Neuronal stem cell (in vitro differentiated cells): Measurements from ENCODE around the gene THSD4.
A peak's percentile ranks its signal among the peaks of the same experiment; 100 is the strongest.

Experiments used
- DNase-seq: peaks from one replicate; pipeline ENCODE4 v3.0.0-alpha.2; 2013; ENCODE audit warnings: low spot score
- H2AFZ ChIP-seq: one replicate; pipeline ENCODE4 v1.6.1; 2013; ENCODE audit warnings: mild to moderate bottlenecking, low read length, inconsistent platforms
- H2AK5ac ChIP-seq: 2 replicates; pipeline ENCODE4 v1.6.1; 2013; ENCODE audit warnings: low read depth, mild to moderate bottlenecking, inconsistent platforms, low read length, moderate library complexity, mixed read lengths
- H2BK120ac ChIP-seq: 2 replicates; pipeline ENCODE4 v1.6.1; 2013; ENCODE audit warnings: low read depth, mild to moderate bottlenecking, inconsistent platforms, low read length, moderate library complexity, mixed read lengths
- H2BK12ac ChIP-seq: one replicate; pipeline ENCODE4 v1.6.1; 2013; ENCODE audit warnings: low read length, inconsistent platforms
- H2BK15ac ChIP-seq: 2 replicates; pipeline ENCODE4 v1.6.1; 2013; ENCODE audit warnings: mild to moderate bottlenecking, low read length, inconsistent platforms, mixed read lengths
- H2BK5ac ChIP-seq: one replicate; pipeline ENCODE4 v1.6.1; 2013; ENCODE audit warnings: inconsistent platforms, mild to moderate bottlenecking, low read length, moderate library complexity
- H3K14ac ChIP-seq: one replicate; pipeline ENCODE4 v1.6.1; 2013; ENCODE audit warnings: low read length, inconsistent platforms
- H3K18ac ChIP-seq: 2 replicates; pipeline ENCODE4 v1.6.1; 2013; ENCODE audit warnings: low read length, inconsistent platforms
- H3K23ac ChIP-seq: 2 replicates; pipeline ENCODE4 v1.6.1; 2013; ENCODE audit warnings: low read depth, mild to moderate bottlenecking, mixed read lengths, low read length, inconsistent platforms; ENCODE audit not compliant: poor library complexity
- H3K27ac ChIP-seq: replicated peaks from 3 replicates; pipeline ENCODE4 v1.5.1; 2013; ENCODE audit warnings: low read length, inconsistent platforms
- H3K27me3 ChIP-seq, 3 experiments: 2 replicates each; pipeline ENCODE4 v1.6.1; 2013; ENCODE audit warnings: low read length in 3 of 3, mild to moderate bottlenecking in 2 of 3, inconsistent platforms in 1 of 3, low read depth in 1 of 3, mixed read lengths in 1 of 3, moderate library complexity in 1 of 3; ENCODE audit not compliant: control insufficient read depth in 3 of 3, insufficient read depth in 3 of 3
- H3K36me3 ChIP-seq, 2 donors: replicated peaks in 1 of 2; 2 replicates each; pipeline ENCODE4 v1.6.1; 2013; ENCODE audit warnings: low read length in 2 of 2; ENCODE audit not compliant: control insufficient read depth in 2 of 2, insufficient read depth in 2 of 2
- H3K4ac ChIP-seq: 2 replicates; pipeline ENCODE4 v1.6.1; 2013; ENCODE audit warnings: inconsistent platforms, mild to moderate bottlenecking, low read length, moderate library complexity
- H3K4me1 ChIP-seq, 2 donors: 1 replicate in 1 of 2; 2 replicates in 1 of 2; pipeline ENCODE4 v1.6.1; 2013; ENCODE audit warnings: low read length in 2 of 2, low read depth in 1 of 2; ENCODE audit not compliant: control insufficient read depth in 2 of 2, insufficient read depth in 1 of 2
- H3K4me2 ChIP-seq: one replicate; pipeline ENCODE4 v1.6.1; 2013; ENCODE audit warnings: mild to moderate bottlenecking, low read length, inconsistent platforms; ENCODE audit not compliant: insufficient read depth, poor library complexity, severe bottlenecking
- H3K4me3 ChIP-seq, 2 donors: 2 replicates each; pipeline ENCODE4 v1.5.1; 2013; ENCODE audit warnings: low read length in 2 of 2, mild to moderate bottlenecking in 2 of 2, inconsistent platforms in 1 of 2, moderate library complexity in 1 of 2
- H3K79me1 ChIP-seq: one replicate; pipeline ENCODE4 v1.6.1; 2013; ENCODE audit warnings: low read depth, mild to moderate bottlenecking, inconsistent platforms, low read length, moderate library complexity
- H3K9ac ChIP-seq: one replicate; pipeline ENCODE4 v1.6.1; 2013; ENCODE audit warnings: mild to moderate bottlenecking, low read depth, low read length, inconsistent platforms; ENCODE audit not compliant: poor library complexity
- H3K9me3 ChIP-seq, 2 donors: replicated peaks in 1 of 2; 2 replicates each; pipeline versions ENCODE3 to v1.6.1; 2013; ENCODE audit warnings: low read length in 2 of 2, mild to moderate bottlenecking in 2 of 2, inconsistent platforms in 1 of 2, low read depth in 1 of 2, mixed read lengths in 1 of 2, moderate library complexity in 1 of 2; ENCODE audit not compliant: control insufficient read depth in 2 of 2, insufficient read depth in 1 of 2
- H4K8ac ChIP-seq: one replicate; pipeline ENCODE4 v1.6.1; 2013; ENCODE audit warnings: low read depth, mild to moderate bottlenecking, inconsistent platforms, low read length, moderate library complexity
- H4K91ac ChIP-seq: one replicate; pipeline ENCODE4 v1.6.1; 2013; ENCODE audit warnings: low read length, low read depth, mild to moderate bottlenecking, inconsistent platforms; ENCODE audit not compliant: poor library complexity
- WGBS, 2 donors: extraction: QIAGEN DNeasy Blood & Tissue Kit; methylation state at CpG; one replicate each; pipeline ENCODE4 v1.1.7; 2013; ENCODE audit warnings: missing lambda C conversion rate in 2 of 2, mixed read lengths in 1 of 2; ENCODE audit not compliant: insufficient read length in 2 of 2, insufficient replicate concordance in 1 of 2; ENCODE audit errors: extremely low coverage in 2 of 2; 5-methylcytosine and 5-hydroxymethylcytosine counted together

THSD4 gene

DNA sequence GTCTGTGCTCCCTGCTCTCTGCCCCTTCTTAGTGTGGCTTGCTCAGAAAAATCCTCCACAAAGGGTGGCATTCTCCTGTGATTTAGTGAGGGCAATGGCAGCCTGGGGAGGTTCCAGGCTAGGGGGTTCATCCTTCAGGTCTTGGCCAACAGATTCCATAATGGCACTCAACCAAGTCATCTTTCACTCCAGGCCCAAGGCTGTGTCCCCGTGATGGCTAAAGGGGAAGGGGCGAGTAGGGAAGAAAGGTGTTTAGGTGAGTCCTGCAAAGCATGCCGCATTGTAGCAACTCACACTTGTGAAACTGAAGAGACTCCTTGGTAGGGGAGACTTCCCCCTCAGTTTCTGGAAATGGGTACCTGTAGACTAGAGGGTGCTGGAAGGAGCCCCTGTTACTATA lies 105.6 kb downstream of the THSD4 start:
- Histone ChIP-seq H2BK12ac (no peak overlapping the region), H3K23ac (no peak overlapping the region), H3K9me3 (no peaks in the 10 kb centered on the region), H2AFZ (no peak overlapping the region), H2AK5ac (no peak overlapping the region), H3K36me3 (no peaks in the 10 kb centered on the region), H4K8ac (no peak overlapping the region), H3K18ac (no peak overlapping the region), H3K9ac (no peak overlapping the region), H3K4ac (no peak overlapping the region), H2BK120ac (no peak overlapping the region), H3K4me3 (no peak overlapping the region), H3K27ac (no peak overlapping the region), H3K4me2 (no peak overlapping the region), H3K4me1 (peaks cover 0 to 3% of the 10 kb centered on the region in 2 donors), H2BK5ac (no peak overlapping the region), H3K79me1 (no peaks in the 10 kb centered on the region), H3K27me3 (peaks cover 0 to 2% (median 0%) of the 10 kb centered on the region in 3 experiments), H2BK15ac (peak overlapping the region; percentile 23), H4K91ac (no peak overlapping the region), H3K14ac (no peak overlapping the region)
- no CpG with 5 or more reads among the region's 3 CpGs for WGBS, 2 donors
- DNase-seq = no peak

DNA sequence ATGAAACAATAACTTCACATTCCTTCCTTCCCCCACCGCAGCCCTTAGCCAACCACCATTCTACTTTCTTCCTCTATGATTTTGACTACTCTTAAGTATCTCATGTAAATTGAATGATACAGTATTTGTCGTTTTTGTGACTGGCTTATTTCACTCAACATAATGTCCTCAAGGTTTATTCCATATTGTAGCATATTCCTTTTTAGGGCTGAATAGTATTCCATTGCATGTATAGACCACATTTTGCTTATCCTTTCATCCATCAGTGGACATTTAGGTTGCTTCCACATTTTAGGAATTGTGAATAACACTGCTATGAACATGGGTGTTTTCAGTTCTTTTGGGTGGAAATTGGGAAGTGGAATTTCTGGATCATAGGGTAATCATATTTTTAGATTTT lies 106.1 kb downstream of the THSD4 start:
- no peak overlapping the region for H2BK12ac ChIP-seq
- H3K79me1 ChIP-seq = no peaks in the 10 kb centered on the region
- no peak overlapping the region for H2AFZ ChIP-seq
- no peak overlapping the region for H3K9ac ChIP-seq
- no peak overlapping the region for H4K91ac ChIP-seq
- H2BK120ac ChIP-seq = no peak overlapping the region
- H2BK5ac ChIP-seq = no peak overlapping the region
- H3K27ac ChIP-seq = no peak overlapping the region
- no peaks in the 10 kb centered on the region for H3K36me3 ChIP-seq
- no peak overlapping the region for H3K4ac ChIP-seq
- DNase-seq = no peak
- no peak overlapping the region for H3K18ac ChIP-seq
- H3K4me2 ChIP-seq = no peak overlapping the region
- H3K23ac ChIP-seq = no peak overlapping the region
- 100% methylated on average over 1 of the region's 2 CpGs; no CpG with 5 or more reads in 1 of the 2 donors for WGBS, 2 donors
- no peak overlapping the region for H3K4me3 ChIP-seq
- H3K14ac ChIP-seq = no peak overlapping the region
- no peak overlapping the region for H4K8ac ChIP-seq
- no peak overlapping the region for H2BK15ac ChIP-seq
- no peak overlapping the region for H2AK5ac ChIP-seq
- no peaks in the 10 kb centered on the region for H3K27me3 ChIP-seq
- no peaks in the 10 kb centered on the region for H3K9me3 ChIP-seq
- H3K4me1 ChIP-seq = peaks cover 0 to 3% of the 10 kb centered on the region in 2 donors

DNA sequence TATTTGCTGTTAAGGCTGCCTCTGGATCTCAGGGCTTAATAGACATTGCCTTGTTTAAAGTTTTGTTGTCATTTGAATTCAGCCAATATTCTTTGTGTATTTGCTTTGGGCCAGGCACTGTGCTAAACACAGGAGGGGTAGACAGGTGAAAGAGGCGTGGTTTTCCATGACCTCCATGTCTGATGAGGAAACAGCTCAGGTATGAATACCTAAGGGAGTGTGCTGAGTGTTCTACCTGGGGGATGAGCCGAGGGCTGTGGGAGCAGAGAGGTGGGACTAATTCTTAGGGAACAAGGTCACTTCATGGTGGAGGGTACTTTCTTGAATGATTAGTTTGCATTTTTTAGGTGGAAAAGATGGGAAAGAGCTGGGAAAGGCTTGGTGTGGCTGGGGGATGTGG lies 108.2 kb downstream of the THSD4 start:
- no peak overlapping the region for H3K18ac ChIP-seq
- no CpG with 5 or more reads among the region's 2 CpGs for WGBS, 2 donors
- no peak overlapping the region for H2BK15ac ChIP-seq
- H3K27me3 ChIP-seq = no peaks in the 10 kb centered on the region
- no peak overlapping the region for H3K23ac ChIP-seq
- no peak overlapping the region for H2BK120ac ChIP-seq
- no peak overlapping the region for H3K27ac ChIP-seq
- H3K4me1 ChIP-seq = peaks cover 0 to 6% of the 10 kb centered on the region in 2 donors
- H4K8ac ChIP-seq = no peak overlapping the region
- H2BK12ac ChIP-seq = no peak overlapping the region
- H3K14ac ChIP-seq = no peak overlapping the region
- H3K4me3 ChIP-seq = no peak overlapping the region
- H2AK5ac ChIP-seq = no peak overlapping the region
- H2AFZ ChIP-seq = no peak overlapping the region
- no peak overlapping the region for H3K4me2 ChIP-seq
- no peak overlapping the region for H2BK5ac ChIP-seq
- no peak overlapping the region for H3K4ac ChIP-seq
- no peak overlapping the region for H4K91ac ChIP-seq
- no peaks in the 10 kb centered on the region for H3K9me3 ChIP-seq
- H3K36me3 ChIP-seq = no peaks in the 10 kb centered on the region
- H3K9ac ChIP-seq = no peak overlapping the region
- DNase-seq = no peak
- H3K79me1 ChIP-seq = no peaks in the 10 kb centered on the region

DNA sequence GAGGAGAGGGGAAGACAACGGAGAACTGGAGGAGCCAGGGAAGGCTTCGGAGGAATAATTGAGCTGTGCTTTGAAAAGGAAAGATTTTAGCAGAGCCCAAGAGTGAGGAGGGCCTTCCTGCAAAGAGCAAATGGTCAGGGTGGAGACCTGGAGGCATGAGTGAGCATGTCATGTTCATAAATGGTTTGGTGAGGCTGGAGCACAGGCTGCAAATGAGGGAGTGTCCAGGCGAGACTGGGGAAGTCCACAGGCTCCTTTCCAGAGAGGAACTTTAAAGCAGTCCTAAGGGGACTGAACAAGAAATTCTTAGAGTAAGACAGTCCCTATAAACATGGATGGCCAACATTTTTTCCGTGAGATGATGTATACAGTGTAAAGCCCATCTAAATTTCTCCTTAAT lies 108.8 kb downstream of the THSD4 start:
- no peak for DNase-seq
- Histone ChIP-seq H3K9me3 (no peaks in the 10 kb centered on the region), H3K4me2 (no peak overlapping the region), H2BK120ac (no peak overlapping the region), H2AK5ac (no peak overlapping the region), H3K4me3 (no peak overlapping the region), H2BK5ac (no peak overlapping the region), H3K18ac (no peak overlapping the region), H3K9ac (no peak overlapping the region), H3K23ac (no peak overlapping the region), H3K4ac (no peak overlapping the region), H3K27ac (no peak overlapping the region), H4K8ac (no peak overlapping the region), H2BK15ac (no peak overlapping the region), H3K36me3 (no peaks in the 10 kb centered on the region), H2AFZ (no peak overlapping the region), H4K91ac (no peak overlapping the region), H3K14ac (no peak overlapping the region), H3K4me1 (peaks cover 0 to 8% of the 10 kb centered on the region in 2 donors), H2BK12ac (no peak overlapping the region), H3K79me1 (no peaks in the 10 kb centered on the region), H3K27me3 (no peaks in the 10 kb centered on the region)
- no CpG with 5 or more reads among the region's 4 CpGs for WGBS, 2 donors
